GM21515 (cell line): Measurements from ENCODE around the gene CORO1C.

ENCODE experiments used
- ATAC-seq: cut with Tn5 transposase; IDR thresholded peaks from one replicate; pipeline ENCODE4 v1.9.1; 2021; ENCODE audit not compliant: unreplicated experiment

CORO1C gene

DNA sequence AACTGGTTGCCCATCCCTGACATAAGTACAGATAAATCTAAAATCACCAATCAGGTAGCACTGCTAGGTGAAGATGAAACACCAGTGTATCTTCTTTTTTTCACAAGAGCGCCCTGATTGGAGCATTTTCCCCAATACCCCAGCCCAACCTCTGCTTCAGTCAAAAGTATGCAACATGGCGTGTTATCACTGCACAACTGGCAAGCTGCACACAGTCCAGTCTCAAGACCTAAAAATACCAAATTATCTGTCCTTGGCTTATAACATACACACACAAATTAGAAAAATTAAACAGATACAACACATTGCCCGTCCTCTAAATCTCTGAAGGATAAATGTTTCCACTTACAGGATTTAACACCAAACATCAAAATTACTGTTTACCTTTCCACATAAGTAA is 77.4 kb downstream of the CORO1C start:
- no peak for ATAC-seq

DNA sequence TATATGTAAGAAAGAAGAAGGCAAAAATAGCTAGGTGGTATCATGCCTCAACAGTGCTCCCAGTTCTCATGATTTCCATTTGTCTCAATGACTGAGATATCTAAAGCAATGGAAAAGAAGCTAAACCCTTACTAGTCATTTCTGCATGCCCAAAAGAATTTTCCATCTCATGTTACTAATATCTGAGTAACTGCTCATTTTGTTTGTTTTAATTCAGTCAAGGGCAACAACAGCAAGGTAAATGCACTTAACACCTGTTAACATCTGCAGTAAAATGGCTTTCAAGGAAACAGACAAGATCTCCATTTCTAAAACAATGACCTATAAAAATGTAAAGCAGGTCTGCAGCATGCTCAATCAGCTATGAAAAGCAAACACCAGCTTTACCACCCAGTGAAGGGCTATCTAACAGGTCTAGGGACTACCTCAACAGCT is 78.2 kb downstream of the CORO1C start:
- ATAC-seq: no peak

DNA sequence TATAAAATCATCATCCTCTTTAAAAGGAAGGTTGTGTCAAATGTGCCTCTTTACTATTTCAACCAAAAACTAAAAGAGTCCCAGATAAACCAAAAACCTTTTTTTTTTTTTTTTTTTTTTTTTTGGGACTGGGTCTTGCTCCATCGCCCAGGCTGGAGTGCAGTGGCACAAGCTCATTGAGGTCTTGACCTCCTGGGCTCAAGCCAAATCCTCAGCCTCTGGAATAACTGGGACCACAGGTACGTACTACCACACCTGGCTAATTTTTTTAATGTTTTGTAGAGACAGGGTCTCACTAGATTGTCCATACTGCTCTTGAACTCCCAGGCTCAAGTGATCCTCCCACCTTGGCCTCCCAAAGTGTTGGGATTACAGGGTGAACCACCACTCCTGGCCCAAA is 81.2 kb downstream of the CORO1C start:
- ATAC-seq: no peak

DNA sequence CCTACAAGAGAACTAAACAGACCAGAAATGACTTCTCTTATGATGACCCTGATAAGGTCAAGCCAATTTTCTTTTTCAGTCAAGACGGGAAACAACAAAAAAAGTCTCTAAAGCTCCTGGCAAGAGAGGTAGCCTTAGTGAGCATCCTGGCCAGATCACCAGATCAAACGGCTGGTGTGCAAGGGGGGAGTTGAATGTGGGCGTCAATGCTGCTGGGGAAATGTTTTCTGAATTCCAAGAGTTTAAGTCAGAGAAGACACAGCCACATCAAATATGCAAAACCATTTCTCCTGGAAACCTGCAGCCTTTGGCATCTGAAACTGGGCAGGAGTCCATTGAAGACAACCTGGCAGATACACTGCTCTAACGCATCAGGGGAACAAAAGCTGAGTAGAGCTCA is 81.6 kb downstream of the CORO1C start:
- ATAC-seq: no peak

DNA sequence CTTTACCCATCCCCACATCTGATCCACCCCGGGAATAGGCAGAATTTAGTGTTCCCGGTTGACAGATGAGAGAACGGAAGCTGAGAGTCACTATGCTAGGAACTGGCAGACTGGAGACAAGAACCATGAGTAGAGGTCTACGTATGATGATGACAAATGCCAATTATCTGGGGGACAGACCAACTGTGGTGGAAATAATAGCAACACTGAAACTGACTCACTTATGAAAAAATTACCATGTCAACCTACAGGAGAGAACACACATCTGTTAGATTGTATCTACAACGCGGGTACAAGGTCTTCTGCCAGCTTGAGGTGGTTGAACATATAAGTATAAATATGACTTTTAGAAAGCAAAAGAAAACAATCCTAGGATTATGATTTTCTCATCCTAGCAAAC is 82.2 kb downstream of the CORO1C start:
- no peak for ATAC-seq

DNA sequence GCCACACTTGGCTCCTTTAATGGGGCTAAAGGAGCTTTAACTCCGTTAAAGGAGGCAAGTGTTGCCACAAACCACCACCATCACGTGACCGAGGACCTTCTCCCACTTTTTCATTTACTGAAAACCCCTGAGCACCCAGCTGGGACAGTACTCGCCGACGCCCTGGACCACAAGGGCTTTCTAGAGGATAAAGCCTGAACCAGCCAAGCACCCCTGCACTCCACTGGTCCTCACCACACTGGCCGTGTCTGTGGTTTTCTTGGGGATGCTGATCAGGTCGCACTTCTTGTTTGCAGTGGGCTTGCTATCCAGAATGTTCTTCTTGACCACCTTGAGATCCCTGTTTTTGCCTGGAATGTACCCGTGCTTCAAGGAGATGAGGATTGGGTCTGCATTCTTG is 82.9 kb downstream of the CORO1C start:
- no peak for ATAC-seq

DNA sequence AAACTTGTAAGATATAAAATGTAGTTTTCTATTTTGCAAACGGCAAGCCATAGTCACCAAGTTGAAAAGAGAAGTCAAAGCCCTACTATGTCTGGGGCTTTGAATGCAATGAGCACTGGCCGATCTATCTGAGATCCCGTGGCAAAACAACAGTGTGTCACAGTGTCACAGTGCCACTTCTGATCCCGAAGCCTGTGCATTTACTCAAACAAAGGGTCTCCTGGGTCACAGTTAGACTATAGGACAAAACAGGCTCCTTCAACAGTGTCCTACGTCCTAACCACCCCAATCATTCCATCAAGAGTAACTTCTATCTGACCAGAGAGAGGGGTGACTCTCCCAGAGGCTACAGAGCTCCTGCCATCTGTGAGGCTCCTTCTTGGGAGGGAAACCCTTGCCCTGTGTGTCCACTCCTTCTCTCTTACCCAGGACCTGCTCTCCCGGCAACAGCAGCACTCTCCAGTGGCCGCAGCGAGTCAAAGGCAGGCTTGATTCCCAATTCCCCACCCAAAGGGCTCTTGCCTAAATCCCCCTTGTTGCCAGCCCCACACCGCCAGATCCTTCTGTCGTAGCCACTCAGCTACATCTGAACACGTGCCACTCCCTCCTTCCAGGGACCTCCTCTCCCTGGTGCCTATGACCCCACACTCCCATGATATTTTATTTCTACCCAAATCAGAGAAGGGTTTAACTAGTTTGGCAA is 83.6 kb downstream of the CORO1C start:
- no peak for ATAC-seq

DNA sequence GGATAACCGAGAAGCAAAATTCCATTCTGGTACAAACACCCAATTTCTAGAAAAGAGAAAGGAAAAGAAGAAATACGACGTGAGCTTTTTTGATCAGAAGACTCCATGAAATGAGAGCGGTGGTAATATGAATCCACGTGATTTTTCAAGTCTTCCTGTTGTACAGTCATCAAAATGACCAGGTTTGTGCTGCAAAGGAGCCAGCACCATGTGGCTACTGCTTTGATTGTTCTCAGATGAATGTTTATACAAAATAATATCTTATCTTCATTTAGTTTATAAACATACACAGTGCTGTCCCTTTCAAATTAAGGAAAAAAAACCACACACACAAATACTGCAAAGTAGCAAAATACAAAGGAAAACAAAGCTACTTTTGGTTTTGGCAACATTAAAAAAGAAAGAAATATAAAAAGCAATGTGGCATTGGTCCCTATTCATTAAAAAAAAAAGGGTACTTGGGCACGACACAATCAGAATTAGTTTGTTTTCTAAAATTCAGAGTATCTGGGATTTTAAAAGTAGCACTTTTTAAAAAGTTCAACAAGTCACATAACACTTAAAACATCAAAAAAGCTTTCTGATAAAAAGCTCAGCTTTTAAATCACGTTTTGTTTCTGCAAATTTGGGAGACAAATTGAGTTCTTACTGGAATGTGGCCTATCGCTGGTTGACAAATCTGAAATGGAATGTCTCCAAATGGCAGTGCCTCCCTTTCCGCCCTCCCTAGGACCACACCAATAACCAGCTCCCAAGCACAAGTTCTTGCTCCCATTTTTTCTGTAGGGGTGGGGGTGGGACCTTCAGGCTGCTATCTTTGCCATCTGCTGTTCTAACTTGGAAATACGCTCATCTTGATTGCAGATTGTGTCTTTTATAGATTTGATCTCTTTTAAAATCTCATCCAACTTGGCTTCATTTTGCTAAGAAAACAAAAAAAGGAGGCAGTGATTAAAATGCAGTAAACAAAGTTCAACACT is 84.4 kb downstream of the CORO1C start:
- ATAC-seq: no peak

DNA sequence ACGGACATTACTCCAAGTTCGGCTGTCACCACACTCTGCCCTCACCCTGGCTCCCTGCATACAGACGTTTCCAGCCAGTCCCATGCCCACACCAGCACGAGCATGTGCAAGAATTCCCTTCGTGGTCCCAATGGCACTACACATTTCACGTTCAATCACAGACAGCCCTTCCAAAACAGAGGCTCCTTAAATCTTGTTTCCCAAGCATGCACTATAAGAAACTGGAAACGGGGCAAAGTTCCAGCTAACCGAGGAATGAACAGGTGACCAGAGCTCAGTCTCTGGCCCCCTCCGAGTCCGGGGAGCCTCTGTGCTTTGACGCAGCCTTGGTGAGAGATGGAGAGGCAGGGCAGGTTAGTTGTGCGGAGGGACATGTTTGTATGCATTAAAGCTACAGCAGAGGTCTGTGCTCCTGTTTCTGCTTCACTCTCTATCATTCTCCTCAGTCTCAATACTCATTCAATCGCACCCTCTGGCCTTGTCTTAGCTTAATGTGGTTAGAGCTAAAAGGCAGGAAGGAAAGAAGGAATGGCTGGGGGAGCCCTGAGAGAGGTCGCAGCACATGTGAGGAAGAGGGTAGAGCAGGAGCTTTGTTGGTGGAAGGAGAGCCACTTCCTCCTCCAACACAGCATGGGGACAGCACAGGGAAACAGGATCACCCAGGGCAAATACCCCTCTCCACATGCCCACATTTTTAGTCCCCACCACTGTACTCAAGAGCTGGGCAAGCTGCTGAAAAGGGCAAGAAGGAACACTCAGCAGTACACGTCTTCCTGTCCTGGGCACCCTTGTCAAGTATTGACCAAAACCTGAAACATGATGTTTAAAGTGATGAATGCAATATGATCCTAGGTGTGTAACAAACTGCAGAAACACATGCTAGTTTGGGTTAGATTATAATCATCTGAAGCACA is 85.4 kb downstream of the CORO1C start:
- ATAC-seq: no peak

DNA sequence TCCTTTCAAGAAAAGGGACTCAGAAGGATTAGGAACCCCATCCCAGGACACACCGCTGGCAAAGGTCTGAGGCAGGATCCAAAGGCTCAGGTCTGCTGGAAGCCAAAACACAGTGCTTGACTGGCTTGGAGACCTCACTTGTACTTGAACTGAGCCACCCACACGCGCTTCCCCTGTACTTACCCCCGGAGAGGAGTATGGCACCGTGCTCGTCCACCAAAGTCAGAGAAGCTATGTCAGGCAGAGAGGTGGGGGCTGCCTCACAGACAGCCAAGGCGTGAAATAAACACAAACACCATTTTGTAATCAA is 86.6 kb downstream of the CORO1C start:
- ATAC-seq: no peak

DNA sequence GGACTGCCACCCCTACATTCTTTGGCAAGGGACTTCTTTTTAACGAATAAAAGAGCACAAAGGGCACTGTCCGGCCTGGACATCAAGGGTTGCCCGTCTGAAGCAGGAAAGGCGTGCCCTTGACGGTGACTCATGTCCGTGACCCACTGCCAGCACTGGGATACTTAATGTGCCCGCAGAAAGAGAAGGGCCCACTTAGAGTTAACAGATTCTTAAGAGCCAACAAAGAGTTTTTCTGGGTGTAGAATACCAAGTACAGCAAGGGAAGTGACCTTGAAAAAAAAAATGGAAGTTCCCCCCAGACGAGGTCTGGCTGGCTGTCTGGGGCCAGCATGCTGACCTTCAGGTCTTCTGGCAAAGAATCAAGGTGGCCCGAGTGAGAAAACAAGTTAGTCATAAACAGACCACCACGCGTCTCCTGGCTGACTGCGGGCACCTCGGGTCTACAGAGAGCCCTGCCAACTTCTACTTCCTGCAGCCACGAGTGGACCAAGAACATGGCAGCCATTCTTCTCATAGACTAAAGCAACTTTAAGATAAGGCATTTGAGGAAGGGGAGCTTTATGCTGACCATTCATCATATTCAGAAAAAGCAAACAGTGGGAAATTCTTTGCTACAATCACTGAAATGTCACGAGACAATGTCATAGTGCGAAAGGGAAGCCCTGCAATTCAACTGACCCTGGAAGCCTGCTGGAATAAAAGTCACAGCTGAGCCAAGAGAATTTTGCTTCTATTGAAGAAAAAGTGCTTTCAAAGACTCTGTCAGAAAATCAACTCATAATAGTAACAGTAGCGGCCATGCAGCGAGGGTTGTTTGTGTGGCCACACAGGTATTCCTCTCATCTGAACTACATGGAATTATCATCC is 87.1 kb downstream of the CORO1C start:
- ATAC-seq: no peak

DNA sequence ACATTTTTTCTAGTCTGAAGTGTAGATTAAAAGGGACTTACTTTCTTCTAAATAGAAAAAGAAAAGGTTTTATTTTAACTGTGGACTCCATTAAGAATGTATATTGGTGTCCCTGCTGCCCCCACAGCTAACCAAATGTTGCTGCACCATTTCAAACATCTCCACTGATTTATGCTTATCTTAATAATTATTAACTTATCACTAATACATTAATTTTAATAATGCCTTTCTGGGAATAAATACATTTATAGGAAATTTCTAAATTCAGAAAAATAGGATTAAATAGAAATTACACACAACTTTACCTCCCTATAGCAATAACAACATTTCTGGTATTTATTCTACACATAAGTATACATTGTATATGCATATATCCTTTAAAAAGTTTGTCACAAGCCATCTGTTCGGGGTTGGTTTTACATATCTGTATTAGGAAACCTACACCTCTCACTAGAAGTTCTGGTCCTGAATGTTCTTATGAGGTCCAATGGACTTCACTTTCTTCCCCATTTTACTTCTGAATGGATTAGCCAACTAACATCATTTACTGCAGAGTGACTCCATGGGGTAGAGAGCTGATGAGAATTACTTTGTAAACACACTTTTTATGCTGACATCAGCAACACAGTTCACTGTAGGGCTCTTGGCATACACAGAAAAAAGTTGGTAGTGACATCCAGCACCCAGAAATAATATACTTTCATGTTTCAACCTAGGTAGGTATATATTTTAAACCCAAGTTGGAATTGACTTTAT is 88.2 kb downstream of the CORO1C start:
- ATAC-seq: no peak

DNA sequence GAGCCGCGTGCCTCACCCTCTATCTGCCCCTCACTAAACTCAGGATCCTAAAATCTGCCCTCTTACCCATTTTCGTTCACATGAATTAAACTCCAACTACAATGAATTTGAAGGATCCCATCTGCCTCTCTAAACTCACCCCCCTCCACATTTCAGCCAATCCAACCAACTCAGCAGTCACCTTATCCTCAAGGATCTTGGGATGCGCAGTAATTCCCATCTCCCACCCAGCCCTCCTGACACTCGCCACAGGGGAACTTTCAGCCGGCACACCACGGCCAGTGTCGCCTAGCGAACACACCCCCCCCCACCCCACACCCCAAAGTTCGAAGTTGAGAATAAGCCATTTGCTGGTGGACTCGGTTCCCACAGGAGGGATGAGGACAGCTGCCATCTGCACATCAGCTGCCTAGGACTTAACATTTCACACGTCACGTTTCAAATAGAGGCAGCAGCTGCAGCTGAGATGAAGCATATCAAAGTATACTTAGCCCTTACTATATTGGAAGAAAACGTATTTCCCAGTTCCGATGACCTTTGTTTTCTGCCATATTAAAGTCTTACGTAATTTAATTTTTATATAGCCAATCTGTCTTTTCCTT is 88.9 kb downstream of the CORO1C start:
- no peak for ATAC-seq

DNA sequence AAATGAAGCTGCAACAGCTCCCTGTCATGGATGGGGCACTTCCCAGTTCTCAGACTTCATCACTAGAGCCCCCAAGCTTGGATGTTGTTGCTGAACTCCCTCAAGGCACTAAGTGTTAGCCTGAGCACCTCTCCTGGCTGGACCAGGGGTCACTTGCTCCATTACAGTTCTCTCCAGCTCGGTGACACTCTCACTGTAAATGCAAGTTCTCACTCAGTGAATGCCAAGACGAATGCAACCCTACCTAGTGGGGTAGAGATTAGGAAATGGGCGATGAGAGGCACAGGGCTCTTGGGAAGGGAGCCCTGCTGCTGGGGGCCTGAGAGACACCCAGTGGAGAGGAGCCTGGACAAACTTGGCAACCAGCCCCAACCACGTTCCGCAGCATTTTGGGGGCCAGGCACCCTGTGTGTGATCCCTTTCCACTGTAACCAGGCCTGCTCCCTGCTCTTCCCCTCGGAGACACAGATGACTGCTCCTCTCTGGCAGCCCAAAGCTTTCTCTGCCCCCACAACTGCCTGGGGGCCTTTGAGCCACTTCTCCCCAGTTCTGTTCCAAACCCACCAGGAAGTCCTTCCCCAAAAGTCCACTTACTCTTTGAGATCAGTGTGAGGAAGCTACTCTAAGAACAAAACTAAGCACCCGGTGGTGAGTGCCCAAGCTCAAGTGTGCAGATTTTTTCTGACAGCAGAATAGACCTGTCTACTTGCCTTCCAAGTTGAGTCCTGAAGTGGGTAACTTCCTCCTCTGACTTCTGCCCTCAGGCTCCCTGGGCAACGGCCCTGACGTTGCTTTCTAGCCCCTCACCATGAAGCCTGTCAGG is 89.7 kb downstream of the CORO1C start:
- ATAC-seq: no peak

DNA sequence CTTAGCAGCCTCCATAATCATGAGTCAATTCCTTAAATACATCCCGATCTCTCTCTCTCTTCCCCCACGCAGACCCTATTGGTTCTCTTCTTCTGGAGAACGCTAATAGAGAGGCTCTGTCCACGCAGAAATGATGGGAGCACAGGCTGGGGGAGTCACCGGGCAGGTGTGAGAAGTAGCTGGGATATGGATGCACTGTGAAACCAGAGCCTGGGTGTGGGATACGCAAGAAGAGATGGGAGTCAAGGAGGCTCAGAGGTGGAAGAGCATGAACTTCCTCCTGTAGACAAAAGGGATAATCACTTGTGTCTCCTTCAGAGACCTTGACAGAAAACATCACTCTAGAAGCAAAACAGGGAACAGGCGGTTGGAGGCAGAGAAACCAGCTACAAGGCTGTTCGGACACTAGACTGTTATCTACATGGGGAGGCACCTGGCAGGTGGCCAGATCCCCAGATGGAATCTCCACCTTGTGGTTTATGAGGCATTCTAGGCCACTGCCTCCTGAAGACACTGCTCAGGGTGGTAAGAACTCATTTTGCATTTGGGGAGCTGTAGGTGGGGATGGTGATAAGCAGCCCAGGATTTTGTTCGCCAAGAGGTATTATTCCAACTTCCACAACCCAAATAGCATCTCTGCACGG is 90.4 kb downstream of the CORO1C start:
- ATAC-seq: no peak

DNA sequence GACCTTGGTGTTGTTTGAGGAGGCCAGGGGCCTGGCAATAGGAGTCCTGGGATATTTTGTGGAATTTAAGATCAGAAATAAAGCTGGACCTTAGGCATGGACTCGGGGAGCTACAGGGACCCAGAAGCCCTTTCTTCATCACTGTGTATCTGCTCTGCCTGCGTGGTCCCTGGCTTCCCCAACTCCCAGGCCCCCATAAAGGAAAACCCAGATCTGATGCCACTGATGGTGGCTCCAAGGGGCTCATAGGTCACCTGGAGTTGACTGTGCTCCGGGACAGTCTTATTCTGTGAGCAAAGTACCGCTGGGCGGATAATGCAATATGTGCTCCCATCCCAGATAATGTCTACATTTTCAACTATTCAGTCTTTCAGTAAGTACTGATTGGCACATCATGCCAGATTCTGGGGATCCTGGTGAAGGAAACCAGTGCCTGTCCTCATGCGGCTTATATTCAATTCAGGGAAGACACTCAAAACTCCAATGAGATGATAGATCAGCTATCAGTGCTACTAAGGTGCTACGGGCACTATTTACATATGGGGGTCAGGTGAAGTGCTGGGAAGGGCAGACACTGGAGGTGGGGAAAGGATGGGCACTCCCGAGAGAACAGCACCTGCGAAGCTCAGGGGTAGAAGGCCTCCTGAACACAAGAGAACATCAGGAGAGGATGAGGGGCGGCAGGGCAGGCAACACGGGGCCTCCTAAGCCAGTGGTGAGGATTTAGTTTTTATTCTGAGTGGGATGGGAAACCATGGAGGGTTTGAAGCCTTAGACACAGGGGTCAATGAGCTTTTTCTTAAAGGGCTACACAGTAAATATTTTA is 92.1 kb downstream of the CORO1C start:
- no peak for ATAC-seq
